ENCODE measurements around the gene LCN12. TPM values are rescaled to one million over a fixed set of nuclear protein-coding genes. Genes with fewer than 3 reads are reported as not detected.

LCN12 gene
- total RNA-seq, 4 donors from 2014 or later: not detected

DNA sequence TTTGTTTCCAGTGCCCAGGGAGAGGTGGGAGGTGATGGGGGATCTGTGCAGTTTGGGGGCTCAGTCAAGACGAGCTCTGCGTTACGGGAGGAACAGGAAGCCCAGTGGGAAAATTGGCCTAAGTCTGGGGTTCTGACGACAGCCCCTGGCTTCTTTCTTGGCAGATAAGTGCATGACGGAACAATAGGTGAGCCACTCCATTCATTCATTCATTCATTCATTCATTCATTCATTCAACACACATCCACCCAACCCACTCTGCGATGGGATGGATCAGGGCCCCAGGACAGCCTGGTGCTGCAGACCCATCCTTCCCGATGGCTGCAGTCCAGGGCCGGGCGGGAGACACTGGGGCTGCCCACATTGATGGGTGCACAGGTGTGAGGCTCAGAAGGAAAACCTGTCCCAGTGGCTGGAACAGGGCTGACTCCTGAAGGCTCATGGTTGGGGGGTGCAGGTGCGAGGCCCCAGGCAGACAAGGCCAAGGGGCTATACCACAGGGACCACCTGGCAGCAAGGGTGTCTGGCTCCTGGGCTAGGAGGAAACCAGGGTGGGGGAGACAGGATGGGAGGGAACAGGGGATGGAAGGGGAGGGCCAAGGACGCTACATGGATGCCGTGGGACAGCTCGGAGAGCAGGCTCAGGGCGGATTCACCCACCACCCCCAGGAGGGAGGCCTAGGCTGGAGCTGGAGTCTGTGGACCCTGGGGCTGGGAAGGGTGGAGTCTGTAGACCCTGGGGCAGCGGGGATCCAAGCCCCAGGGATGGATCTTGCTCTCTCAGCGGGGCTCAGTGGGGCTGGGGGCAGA lies 28.8 kb downstream of the LCN12 start:
- no peak for TF ChIP-seq POLR2AphosphoS5 (IDR thresholded peaks at IDR 0.05)
- TF ChIP-seq EP300 (IDR thresholded peaks at IDR 0.05): no peak
- TF ChIP-seq, protein P1, sequence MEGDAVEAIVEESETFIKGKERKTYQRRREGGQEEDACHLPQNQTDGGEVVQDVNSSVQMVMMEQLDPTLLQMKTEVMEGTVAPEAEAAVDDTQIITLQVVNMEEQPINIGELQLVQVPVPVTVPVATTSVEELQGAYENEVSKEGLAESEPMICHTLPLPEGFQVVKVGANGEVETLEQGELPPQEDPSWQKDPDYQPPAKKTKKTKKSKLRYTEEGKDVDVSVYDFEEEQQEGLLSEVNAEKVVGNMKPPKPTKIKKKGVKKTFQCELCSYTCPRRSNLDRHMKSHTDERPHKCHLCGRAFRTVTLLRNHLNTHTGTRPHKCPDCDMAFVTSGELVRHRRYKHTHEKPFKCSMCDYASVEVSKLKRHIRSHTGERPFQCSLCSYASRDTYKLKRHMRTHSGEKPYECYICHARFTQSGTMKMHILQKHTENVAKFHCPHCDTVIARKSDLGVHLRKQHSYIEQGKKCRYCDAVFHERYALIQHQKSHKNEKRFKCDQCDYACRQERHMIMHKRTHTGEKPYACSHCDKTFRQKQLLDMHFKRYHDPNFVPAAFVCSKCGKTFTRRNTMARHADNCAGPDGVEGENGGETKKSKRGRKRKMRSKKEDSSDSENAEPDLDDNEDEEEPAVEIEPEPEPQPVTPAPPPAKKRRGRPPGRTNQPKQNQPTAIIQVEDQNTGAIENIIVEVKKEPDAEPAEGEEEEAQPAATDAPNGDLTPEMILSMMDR (IDR thresholded peaks at IDR 0.05): no peak
- no peak for TF ChIP-seq POLR2A (IDR thresholded peaks at IDR 0.05; ENCODE audit: low read depth)
- peaks cover 40 to 57% (median 52%) of the 10 kb centered on the region in 4 donors for H3K4me1 ChIP-seq
- H3K27me3 ChIP-seq: peaks cover 0 to 65% (median 13%) of the 10 kb centered on the region in 4 donors
- no peak for DNase-seq (ENCODE audit: extremely low spot score)
- H3K4me3 ChIP-seq: no peak overlapping the region
- intact Hi-C loops (cut with DNase I): no loop called here
- 90% methylated on average over 13 of the region's 16 CpGs for WGBS
- H3K27ac ChIP-seq (replicated peaks in 1 of 4): peak overlapping the region in 2 of 4 donors; percentile 49 to 65
- H3K36me3 ChIP-seq: no peaks in the 10 kb centered on the region
- no peaks in the 10 kb centered on the region for H3K9me3 ChIP-seq

DNA sequence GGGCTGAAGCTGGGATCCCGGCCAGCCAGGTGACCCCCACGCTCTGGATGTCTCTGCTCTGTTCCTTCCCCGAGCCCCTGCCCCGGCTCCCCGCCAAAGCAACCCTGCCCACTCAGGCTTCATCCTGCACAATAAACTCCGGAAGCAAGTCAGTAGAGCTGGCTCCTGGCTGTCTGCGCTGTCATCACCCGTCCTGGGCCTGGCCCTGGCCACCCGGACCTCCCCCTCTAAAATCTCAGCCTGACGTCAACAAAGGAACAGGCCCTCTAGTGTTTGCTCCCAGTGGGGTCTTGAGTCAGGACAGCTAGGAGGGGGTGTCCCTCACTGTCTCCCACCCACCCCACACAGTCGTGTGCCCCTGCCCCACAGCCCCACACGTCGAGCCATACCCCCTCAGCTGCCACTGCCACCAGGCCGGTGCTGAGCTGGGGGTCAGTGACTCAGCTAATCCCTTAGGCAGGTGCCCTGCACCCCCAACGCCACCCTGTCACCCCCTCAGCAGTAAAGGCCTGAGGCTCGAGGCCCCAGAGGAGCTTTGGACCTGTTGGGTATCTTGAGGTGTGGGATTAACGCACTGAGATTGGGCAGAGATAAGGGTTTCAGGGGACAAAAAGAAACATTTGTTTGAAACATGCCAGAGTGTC lies 29.6 kb downstream of the LCN12 start:
- intact Hi-C loops (cut with DNase I): no loop called here
- DNase-seq (ENCODE audit: extremely low spot score): no peak
- TF ChIP-seq POLR2A (IDR thresholded peaks at IDR 0.05; ENCODE audit: low read depth) (no peak), EP300 (IDR thresholded peaks at IDR 0.05) (no peak)
- peak overlapping the region in 2 of 4 donors; percentile 49 to 65 for H3K27ac ChIP-seq (replicated peaks in 1 of 4)
- no peaks in the 10 kb centered on the region for H3K9me3 ChIP-seq
- H3K4me1 ChIP-seq: peaks cover 35 to 49% (median 43%) of the 10 kb centered on the region in 4 donors
- 61% methylated on average over 13 of the region's 17 CpGs for WGBS
- no peaks in the 10 kb centered on the region for H3K36me3 ChIP-seq
- H3K4me3 ChIP-seq: no peak overlapping the region
- H3K27me3 ChIP-seq: peaks cover 0 to 73% (median 17%) of the 10 kb centered on the region in 4 donors

DNA sequence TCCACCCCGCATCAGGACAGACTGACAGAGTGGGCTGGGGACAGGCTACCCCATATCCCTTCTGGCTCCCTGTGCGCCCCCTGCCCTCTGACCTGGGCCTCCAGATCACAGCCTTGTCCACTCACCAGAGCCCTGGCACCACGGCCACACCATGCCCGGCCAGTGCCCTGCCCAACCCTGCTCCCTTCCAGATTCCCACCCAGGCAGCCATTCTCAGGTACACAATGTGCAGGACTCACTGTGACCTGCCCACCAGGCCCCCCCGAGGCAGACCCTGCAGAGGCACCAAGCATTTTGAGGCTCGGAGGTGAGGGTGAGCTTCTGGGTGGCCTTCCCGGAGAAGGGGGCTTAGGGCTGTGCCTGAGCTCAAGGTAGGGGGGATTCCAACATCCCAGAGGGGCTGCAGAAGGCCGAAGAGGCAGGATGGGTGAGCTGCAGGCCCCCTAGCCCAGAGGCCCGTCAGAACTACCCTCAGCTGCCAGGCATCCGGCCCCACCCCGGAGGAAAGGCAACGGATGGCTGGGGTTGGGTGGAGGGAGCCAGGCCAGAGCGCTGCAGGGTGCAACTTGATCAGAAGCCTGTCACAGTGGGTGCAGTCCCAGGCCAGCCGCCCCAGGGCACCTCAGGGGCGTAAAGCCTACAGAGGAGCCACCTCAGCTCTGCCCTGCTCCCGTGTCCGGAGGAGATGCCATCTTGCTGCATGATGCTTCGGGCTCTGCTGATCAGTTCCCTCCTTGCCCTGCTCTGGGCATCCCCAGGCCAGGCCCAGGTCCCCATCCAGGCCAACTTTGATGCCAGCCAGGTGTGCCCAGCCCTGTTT lies 30.4 kb downstream of the LCN12 start, which contains the start of gene LCNL1:
LCNL1 (plus strand) TSS at position 762 of the 820 bp plus-strand sequence. CDS start 594 bp downstream, outside the sequence.
- peaks cover 0 to 81% (median 17%) of the 10 kb centered on the region in 4 donors for H3K27me3 ChIP-seq
- 93% methylated on average over 10 of the region's 18 CpGs for WGBS
- H3K36me3 ChIP-seq: no peaks in the 10 kb centered on the region
- peak within 1 kb of the TSS in 2 of 4 donors; percentile 28 to 65 for H3K27ac ChIP-seq (replicated peaks in 1 of 4)
- DNase-seq (ENCODE audit: extremely low spot score): no peak
- H3K4me3 ChIP-seq: no peak within 1 kb of the TSS
- no peaks in the 10 kb centered on the region for H3K9me3 ChIP-seq
- intact Hi-C loops (cut with DNase I): no loop called here
- TF ChIP-seq EP300 (IDR thresholded peaks at IDR 0.05) (no peak), POLR2A (IDR thresholded peaks at IDR 0.05; ENCODE audit: low read depth) (no peak), POLR2AphosphoS5 (IDR thresholded peaks at IDR 0.05) (no peak)
- TF ChIP-seq, protein P1 (IDR thresholded peaks at IDR 0.05): no peak
- peaks cover 30 to 42% (median 36%) of the 10 kb centered on the region in 4 donors for H3K4me1 ChIP-seq

DNA sequence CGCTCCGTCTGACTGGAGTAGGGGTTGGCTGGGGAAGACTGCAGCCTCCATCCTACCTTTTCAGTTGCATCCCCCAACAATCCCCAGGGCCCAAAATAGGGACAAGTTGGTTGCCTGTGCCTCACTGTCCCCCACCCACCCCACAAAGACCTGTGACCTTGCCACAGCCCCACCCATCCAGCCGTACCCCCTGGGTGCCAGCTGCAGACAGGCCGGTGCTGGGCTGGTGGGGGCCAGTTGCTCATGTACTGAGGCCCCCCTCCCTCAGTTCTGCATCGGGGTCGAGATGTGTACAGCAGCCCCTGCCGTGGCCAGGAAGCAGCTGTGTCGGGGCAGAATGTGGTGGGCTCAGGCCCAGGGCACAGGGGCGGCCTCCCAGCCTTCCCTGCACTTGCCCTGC lies 31.1 kb downstream of the LCN12 start:
- no peak overlapping the region for H3K27ac ChIP-seq (replicated peaks in 1 of 4)
- no peak for DNase-seq (ENCODE audit: extremely low spot score)
- no peaks in the 10 kb centered on the region for H3K36me3 ChIP-seq
- peaks cover 0 to 86% (median 17%) of the 10 kb centered on the region in 4 donors for H3K27me3 ChIP-seq
- peaks cover 23 to 34% (median 29%) of the 10 kb centered on the region in 4 donors for H3K4me1 ChIP-seq
- TF ChIP-seq, protein P1 (IDR thresholded peaks at IDR 0.05): no peak
- TF ChIP-seq POLR2A (IDR thresholded peaks at IDR 0.05; ENCODE audit: low read depth): no peak
- TF ChIP-seq EP300 (IDR thresholded peaks at IDR 0.05): no peak
- no peak for TF ChIP-seq POLR2AphosphoS5 (IDR thresholded peaks at IDR 0.05)
- no peaks in the 10 kb centered on the region for H3K9me3 ChIP-seq
- WGBS: 95% methylated on average over 4 of the region's 9 CpGs
- H3K4me3 ChIP-seq: no peak overlapping the region
- intact Hi-C loops (cut with DNase I): no loop called here
